Measurements from ENCODE around the gene ZGLP1. TPM values are rescaled to one million over a fixed set of nuclear protein-coding genes. Genes with fewer than 3 reads are reported as not detected.

ZGLP1 gene
- total RNA-seq, 3 donors from 2014 or later (not counting 1 experiment from before 2014, with no cell fraction given): 1.4 to 2.2 (median 1.9) TPM

DNA sequence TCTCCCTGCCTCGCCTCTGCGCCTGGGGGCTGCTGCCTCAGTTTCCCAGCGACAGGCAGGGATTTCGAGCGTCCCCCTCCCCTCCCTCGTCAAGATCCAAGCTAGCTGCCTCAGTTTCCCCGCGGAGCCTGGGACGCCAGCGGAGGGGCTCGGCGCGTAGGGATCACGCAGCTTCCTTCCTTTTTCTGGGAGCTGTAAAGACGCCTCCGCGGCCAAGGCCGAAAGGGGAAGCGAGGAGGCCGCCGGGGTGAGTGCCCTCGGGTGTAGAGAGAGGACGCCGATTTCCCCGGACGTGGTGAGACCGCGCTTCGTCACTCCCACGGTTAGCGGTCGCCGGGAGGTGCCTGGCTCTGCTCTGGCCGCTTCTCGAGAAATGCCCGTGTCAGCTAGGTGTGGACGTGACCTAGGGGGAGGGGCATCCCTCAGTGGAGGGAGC is 39.4 kb downstream of the ZGLP1 start:
- TF ChIP-seq, protein P1, sequence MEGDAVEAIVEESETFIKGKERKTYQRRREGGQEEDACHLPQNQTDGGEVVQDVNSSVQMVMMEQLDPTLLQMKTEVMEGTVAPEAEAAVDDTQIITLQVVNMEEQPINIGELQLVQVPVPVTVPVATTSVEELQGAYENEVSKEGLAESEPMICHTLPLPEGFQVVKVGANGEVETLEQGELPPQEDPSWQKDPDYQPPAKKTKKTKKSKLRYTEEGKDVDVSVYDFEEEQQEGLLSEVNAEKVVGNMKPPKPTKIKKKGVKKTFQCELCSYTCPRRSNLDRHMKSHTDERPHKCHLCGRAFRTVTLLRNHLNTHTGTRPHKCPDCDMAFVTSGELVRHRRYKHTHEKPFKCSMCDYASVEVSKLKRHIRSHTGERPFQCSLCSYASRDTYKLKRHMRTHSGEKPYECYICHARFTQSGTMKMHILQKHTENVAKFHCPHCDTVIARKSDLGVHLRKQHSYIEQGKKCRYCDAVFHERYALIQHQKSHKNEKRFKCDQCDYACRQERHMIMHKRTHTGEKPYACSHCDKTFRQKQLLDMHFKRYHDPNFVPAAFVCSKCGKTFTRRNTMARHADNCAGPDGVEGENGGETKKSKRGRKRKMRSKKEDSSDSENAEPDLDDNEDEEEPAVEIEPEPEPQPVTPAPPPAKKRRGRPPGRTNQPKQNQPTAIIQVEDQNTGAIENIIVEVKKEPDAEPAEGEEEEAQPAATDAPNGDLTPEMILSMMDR (IDR thresholded peaks at IDR 0.05): no peak
- H3K27ac ChIP-seq (ENCODE audit: low read length): peak overlapping the region; percentile 97
- WGBS (ENCODE audit: insufficient coverage): under 1% methylated on average over 37 of the region's 37 CpGs

GRCh38 chr19:10269333-10270179 is 40.1 kb downstream of the ZGLP1 start:
- H3K4me3 Mint-ChIP-seq: peak overlapping the region; percentile 90

More for the DNA sequence above, 39.4 kb downstream of the ZGLP1 start:
- Histone ChIP-seq H3K4me1 (ENCODE audit: control insufficient read depth, insufficient read depth, low read length) (peaks cover 40% of the 10 kb centered on the region), H3K4me3 (ENCODE audit: low read length) (peak overlapping the region; percentile 83), H3K27me3 (ENCODE audit: control insufficient read depth, insufficient read depth, low read length) (no peaks in the 10 kb centered on the region), H3K9me3 (ENCODE audit: control insufficient read depth, insufficient read depth, low read length) (no peaks in the 10 kb centered on the region), H3K36me3 (ENCODE audit: control insufficient read depth, insufficient read depth, low read length) (peaks cover 9% of the 10 kb centered on the region)
- peak overlapping the region; percentile 94 to 96 for H3K27ac Mint-ChIP-seq
- peaks cover 28 to 42% of the 10 kb centered on the region in 2 donors for H3K4me1 Mint-ChIP-seq
- intact Hi-C loops (cut with micrococcal nuclease): loop anchor here (2.0 to 5.0 kb wide), 5 partner anchors 21 to 167 kb away; partner anchors contain the start of genes RAVER1 and TYK2
- no peaks in the 10 kb centered on the region for H3K9me3 Mint-ChIP-seq
- no peaks in the 10 kb centered on the region for H3K27me3 Mint-ChIP-seq (ENCODE audit: low read depth in 2 of 2)
- H3K36me3 Mint-ChIP-seq: no peaks in the 10 kb centered on the region
- H3K4me3 Mint-ChIP-seq: peak overlapping the region; percentile 90
- DNase-seq (peak; percentile 85 to 86), ATAC-seq (peak; percentile 52 to 85 (median 70))

GRCh38 chr19:10268071-10268470 is 41.5 kb downstream of the ZGLP1 start:
- no peaks in the 10 kb centered on the region for H3K36me3 Mint-ChIP-seq
- no peak overlapping the region for H3K4me3 Mint-ChIP-seq
- Histone ChIP-seq H3K4me1 (ENCODE audit: control insufficient read depth, insufficient read depth, low read length) (peaks cover 40% of the 10 kb centered on the region), H3K9me3 (ENCODE audit: control insufficient read depth, insufficient read depth, low read length) (no peaks in the 10 kb centered on the region), H3K36me3 (ENCODE audit: control insufficient read depth, insufficient read depth, low read length) (peaks cover 2% of the 10 kb centered on the region), H3K27ac (ENCODE audit: low read length) (no peak overlapping the region), H3K27me3 (ENCODE audit: control insufficient read depth, insufficient read depth, low read length) (no peaks in the 10 kb centered on the region), H3K4me3 (ENCODE audit: low read length) (no peak overlapping the region)
- intact Hi-C loops (cut with micrococcal nuclease): loop anchor here (2.0 kb wide), 1 partner anchor 71 kb away; the partner anchor contains the start of gene ICAM3
- TF ChIP-seq, protein P1 (IDR thresholded peaks at IDR 0.05): no peak
- WGBS (ENCODE audit: insufficient coverage): 82% methylated on average over 6 of the region's 6 CpGs
- H3K27me3 Mint-ChIP-seq (ENCODE audit: low read depth in 2 of 2): no peaks in the 10 kb centered on the region
- no peak overlapping the region for H3K27ac Mint-ChIP-seq
- peaks cover 23 to 32% of the 10 kb centered on the region in 2 donors for H3K4me1 Mint-ChIP-seq
- no peak for ATAC-seq
- no peak for DNase-seq
- H3K9me3 Mint-ChIP-seq: no peaks in the 10 kb centered on the region

More at GRCh38 chr19:10269333-10270179, 40.1 kb downstream of the ZGLP1 start:
- Histone ChIP-seq H3K27me3 (ENCODE audit: control insufficient read depth, insufficient read depth, low read length) (no peaks in the 10 kb centered on the region), H3K36me3 (ENCODE audit: control insufficient read depth, insufficient read depth, low read length) (peaks cover 2% of the 10 kb centered on the region), H3K4me3 (ENCODE audit: low read length) (peak overlapping the region; percentile 83), H3K9me3 (ENCODE audit: control insufficient read depth, insufficient read depth, low read length) (no peaks in the 10 kb centered on the region), H3K27ac (ENCODE audit: low read length) (peak overlapping the region; percentile 97), H3K4me1 (ENCODE audit: control insufficient read depth, insufficient read depth, low read length) (peaks cover 40% of the 10 kb centered on the region)
- DNase-seq: peak; percentile 92 to 93
- Mint-ChIP-seq H3K27me3 (ENCODE audit: low read depth in 2 of 2) (no peaks in the 10 kb centered on the region), H3K4me1 (peaks cover 24 to 39% of the 10 kb centered on the region in 2 donors), H3K36me3 (no peaks in the 10 kb centered on the region), H3K9me3 (no peaks in the 10 kb centered on the region), H3K27ac (peak overlapping the region; percentile 94 to 96)
- TF ChIP-seq, protein P1 (IDR thresholded peaks at IDR 0.05): peak; percentile 89
- ATAC-seq: peak; percentile 56 to 68 (median 58)
- 3% methylated on average over 59 of the region's 59 CpGs for WGBS (ENCODE audit: insufficient coverage)
- intact Hi-C loops (cut with micrococcal nuclease): loop anchor here (1.0 to 5.0 kb wide), 7 partner anchors 21 to 168 kb away; partner anchors contain the start of genes ICAM3, RAVER1 and TYK2

Data from natural killer cell (primary cell).